IMR-90 (cell line): ENCODE results near the gene ARL2. TPM values are rescaled to one million over a fixed set of nuclear protein-coding genes. Genes with fewer than 3 reads are reported as not detected.

Experiments used
- ATAC-seq: fragments of 200-7000 bp; cut with Tn5 transposase; 2 replicates; pipeline ENCODE4 v1.9.1; 2020; ENCODE audit warnings: low read depth, mild to moderate bottlenecking, moderate library complexity
- BruUV-seq: library from RNA; stranded (reverse); fragments of 400-500 nt; replicated peaks from 2 replicates; lab custom pipeline; 2021; lab: Mats Ljungman, UMichigan
- CTCF ChIA-PET: fragments of 300-600 bp; formaldehyde crosslinking; extraction: SDS; loops from one replicate; lab custom pipeline; 2021; ENCODE audit warnings: antibody characterized with exemption; lab: Yijun Ruan, JAX
- POLR2A ChIA-PET: fragments of 300-600 bp; sonication (Branson Sonifier 250); formaldehyde crosslinking; loops from one replicate; lab custom pipeline; 2022; ENCODE audit warnings: antibody characterized with exemption; ENCODE audit not compliant: unreplicated experiment; lab: Charles Lee
- DNase-seq: peaks from one replicate; pipeline ENCODE4 v3.0.0; 2013
- H2AFZ ChIP-seq: replicated peaks from 2 replicates; pipeline ENCODE3; 2013; ENCODE audit warnings: low read length, mild to moderate bottlenecking; ENCODE audit not compliant: poor library complexity
- H2AK5ac ChIP-seq: 2 replicates; pipeline ENCODE4 v1.6.1; 2013; ENCODE audit warnings: low read depth, low read length, inconsistent platforms
- H2AK9ac ChIP-seq: replicated peaks from 2 replicates; pipeline ENCODE3; 2013; ENCODE audit warnings: mild to moderate bottlenecking, low read depth, low read length, moderate library complexity; ENCODE audit not compliant: poor library complexity
- H2BK120ac ChIP-seq: 2 replicates; pipeline ENCODE4 v1.6.1; 2013; ENCODE audit warnings: low read depth, low read length, inconsistent platforms
- H2BK15ac ChIP-seq: 3 replicates; pipeline ENCODE4 v1.6.1; 2013; ENCODE audit warnings: low read depth, low read length, inconsistent platforms
- H2BK20ac ChIP-seq: 2 replicates; pipeline ENCODE4 v1.6.1; 2013; ENCODE audit warnings: low read depth, mild to moderate bottlenecking, inconsistent platforms, low read length, moderate library complexity
- H2BK5ac ChIP-seq: 2 replicates; pipeline ENCODE4 v1.6.1; 2013; ENCODE audit warnings: mild to moderate bottlenecking, low read depth, low read length, inconsistent platforms; ENCODE audit not compliant: poor library complexity, severe bottlenecking
- H3K14ac ChIP-seq: replicated peaks from 2 replicates; pipeline ENCODE4 v1.6.1; 2013; ENCODE audit warnings: low read depth, low read length, inconsistent platforms
- H3K18ac ChIP-seq: 2 replicates; pipeline ENCODE4 v1.6.1; 2013; ENCODE audit warnings: low read depth, low read length, control low read depth
- H3K23ac ChIP-seq: 2 replicates; pipeline ENCODE4 v1.6.1; 2013; ENCODE audit warnings: low read depth, low read length, inconsistent platforms
- H3K27ac ChIP-seq: 2 replicates; pipeline ENCODE4 v1.5.1; 2013; ENCODE audit warnings: mild to moderate bottlenecking, control low read depth, low read length; ENCODE audit not compliant: insufficient read depth
- H3K27me3 ChIP-seq: 2 replicates; pipeline ENCODE4 v1.6.1; 2013; ENCODE audit warnings: low read length; ENCODE audit not compliant: control insufficient read depth, insufficient read depth
- H3K36me3 ChIP-seq: 2 replicates; pipeline ENCODE4 v1.6.1; 2013; ENCODE audit warnings: low read length, mixed read lengths; ENCODE audit not compliant: control insufficient read depth, insufficient read depth
- H3K4ac ChIP-seq: 2 replicates; pipeline ENCODE4 v1.6.1; 2013; ENCODE audit warnings: low read depth, low read length, inconsistent platforms
- H3K4me1 ChIP-seq: 2 replicates; pipeline ENCODE4 v1.6.1; 2013; ENCODE audit warnings: low read length, mixed read lengths; ENCODE audit not compliant: control insufficient read depth, insufficient read depth
- H3K4me2 ChIP-seq: 2 replicates; pipeline ENCODE4 v1.6.1; 2013; ENCODE audit warnings: low read depth, mild to moderate bottlenecking, control low read depth, low read length, moderate library complexity
- H3K4me3 ChIP-seq: 2 replicates; pipeline ENCODE4 v1.5.1; 2013; ENCODE audit warnings: low read depth, mild to moderate bottlenecking, control low read depth, low read length, moderate library complexity; ENCODE audit not compliant: insufficient read depth
- H3K56ac ChIP-seq: 2 replicates; pipeline ENCODE4 v1.6.1; 2013; ENCODE audit warnings: low read length, inconsistent platforms; ENCODE audit not compliant: insufficient read depth; ENCODE audit errors: extremely low read depth
- H3K79me1 ChIP-seq, 2 experiments: 2 replicates each; pipeline ENCODE4 v1.6.1; 2013; ENCODE audit warnings: low read length in 2 of 2, inconsistent platforms in 1 of 2, low read depth in 1 of 2
- H3K9ac ChIP-seq: 2 replicates; pipeline ENCODE4 v1.6.1; 2013; ENCODE audit warnings: low read depth, low read length, control low read depth
- H3K9me1 ChIP-seq: 2 replicates; pipeline ENCODE4 v1.6.1; 2013; ENCODE audit warnings: low read length, inconsistent platforms; ENCODE audit not compliant: insufficient read depth
- H3K9me3 ChIP-seq: 2 replicates; pipeline ENCODE4 v1.6.1; 2013; ENCODE audit warnings: low read length; ENCODE audit not compliant: control insufficient read depth, insufficient read depth
- H4K20me1 ChIP-seq: 2 replicates; pipeline ENCODE4 v1.6.1; 2013; ENCODE audit warnings: low read length, inconsistent platforms; ENCODE audit not compliant: insufficient read depth
- H4K5ac ChIP-seq: 2 replicates; pipeline ENCODE4 v1.6.1; 2013; ENCODE audit warnings: mild to moderate bottlenecking, low read depth, low read length, control low read depth
- H4K8ac ChIP-seq, 2 experiments: 2 replicates each; pipeline ENCODE4 v1.6.1; 2013; ENCODE audit warnings: low read depth in 2 of 2, low read length in 2 of 2, control low read depth in 1 of 2, inconsistent platforms in 1 of 2
- H4K91ac ChIP-seq: 2 replicates; pipeline ENCODE4 v1.6.1; 2013; ENCODE audit warnings: low read depth, low read length, inconsistent platforms; ENCODE audit not compliant: insufficient read depth
- CHD1 ChIP-seq: IDR thresholded peaks from 2 replicates; pipeline ENCODE4 v1.6.1; 2012; ENCODE audit warnings: low read depth, low read length, improper control_type of control experiment
- MAZ ChIP-seq: IDR thresholded peaks from 2 replicates; pipeline ENCODE4 v1.6.1; 2012; ENCODE audit warnings: low read depth, mild to moderate bottlenecking, low read length, improper control_type of control experiment, moderate library complexity, borderline replicate concordance
- MXI1 ChIP-seq: IDR thresholded peaks from 2 replicates; pipeline ENCODE4 v1.6.1; 2012; ENCODE audit warnings: low read depth, mild to moderate bottlenecking, low read length, moderate library complexity, borderline replicate concordance
- NFE2L2 ChIP-seq: fragments of 150-350 bp; IDR thresholded peaks from 2 replicates; pipeline ENCODE4 v1.6.1; 2016; ENCODE audit warnings: low read depth, mild to moderate bottlenecking, low read length
- RAD21 ChIP-seq: IDR thresholded peaks from 2 replicates; pipeline ENCODE4 v1.6.1; 2012; ENCODE audit warnings: low read length, improper control_type of control experiment
- WGBS, 2 experiments: methylation state at CpG; one replicate each; pipeline versions ENCODE4 v1.1.5 to v1.1.7; 2013; ENCODE audit warnings: missing lambda C conversion rate in 2 of 2; ENCODE audit not compliant: insufficient read length in 1 of 2; ENCODE audit errors: extremely low coverage in 2 of 2; 5-methylcytosine and 5-hydroxymethylcytosine counted together
- dilution Hi-C: fragments of 300-500 bp; cut with HindIII; formaldehyde crosslinking; loops from one replicate; pipeline ENCODE4 v1.14.3; 2018; ENCODE audit warnings: low sequenced_read_pairs; ENCODE audit not compliant: unreplicated experiment
- in situ Hi-C: fragments of 300-500 bp; cut with MboI; formaldehyde crosslinking; loops from 3 replicates; pipeline ENCODE4 v1.14.3; 2019; ENCODE audit warnings: low sequenced_read_pairs, inconsistent platforms, mixed read lengths
- intact Hi-C: fragments of 100-400 bp; cut with micrococcal nuclease; formaldehyde crosslinking; loops from 2 replicates; pipeline ENCODE4 v1.10.0; 2022
- polyA plus RNA-seq, 3 experiments: library from polyadenylated mRNA; depleted of rRNA; stranded (reverse); fragments of >200 nt; gene quantifications; 2 replicates each; pipeline ENCODE4 v1.2.3, GENCODE V29; 2012; ENCODE audit warnings: low replicate concordance in 1 of 3
- total RNA-seq: library from RNA; depleted of rRNA; stranded (reverse); fragments of >200 nt; gene quantifications from 2 replicates; pipeline ENCODE4 v1.2.3, GENCODE V29; 2012
- TF ChIP-seq, protein P1 (sequence below): fragments of 150-350 bp; IDR thresholded peaks from 2 replicates; pipeline ENCODE4 v1.6.1; 2016; ENCODE audit warnings: low read depth, mild to moderate bottlenecking, low read length, moderate library complexity, borderline replicate concordance
- TF ChIP-seq, protein P2 (sequence below): fragments of 150-350 bp; IDR thresholded peaks from 2 replicates; pipeline ENCODE4 v1.6.1; 2017; ENCODE audit warnings: mild to moderate bottlenecking, antibody characterized with exemption, low read length, low read depth
- TF ChIP-seq, protein P3 (sequence below): conservative IDR thresholded peaks from 2 replicates; pipeline ENCODE4 v1.5.1; 2012; ENCODE audit warnings: mild to moderate bottlenecking, low read depth, low read length, improper control_type of control experiment

The ARL2 gene
- total and polyA plus RNA-seq, 2 of the 4 experiments (the other 2 are of a cell fraction), result 48.9 to 152 TPM

DNA sequence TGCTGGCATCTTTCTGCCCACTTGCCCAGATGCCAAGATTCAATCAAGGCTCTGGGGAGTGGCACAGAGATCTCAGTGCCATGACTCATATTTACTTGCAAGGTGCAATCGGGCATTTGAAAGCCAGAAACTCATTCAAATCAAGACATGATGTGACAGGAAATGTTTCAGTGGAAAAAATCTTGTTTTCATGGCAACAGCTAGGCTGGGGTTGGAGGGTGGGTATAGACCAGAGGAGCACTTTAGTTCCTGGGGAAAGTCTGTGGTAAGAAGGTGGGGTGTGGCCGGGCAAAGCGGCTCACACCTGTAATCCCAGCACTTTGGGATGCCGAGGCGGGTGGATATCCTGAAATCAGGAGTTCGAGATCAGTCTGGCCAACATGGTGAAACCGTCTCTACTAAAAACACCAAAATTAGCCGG, 43.2 kb upstream of the ARL2 start:
- H3K9me1 ChIP-seq, result no peaks in the 10 kb centered on the region; the same call in 1 of the 2 replicates
- 0 out of 2 replicates have a peak, but pooled peaks cover 1% of the 10 kb centered on the region for H3K4me1 ChIP-seq
- POLR2A ChIA-PET, result no interaction called here
- no peak overlapping the region for H4K5ac ChIP-seq
- H2AK5ac ChIP-seq, result no peak overlapping the region
- no peak overlapping the region for H2BK20ac ChIP-seq
- no peak overlapping the region for H2BK5ac ChIP-seq
- no peak overlapping the region for H3K23ac ChIP-seq
- no peak overlapping the region for H4K91ac ChIP-seq
- no peak overlapping the region for H2AK9ac ChIP-seq
- no TSS peak for BruUV-seq
- in situ Hi-C loops (no loop called here), intact Hi-C loops (no loop called here), dilution Hi-C loops (no loop called here)
- no peak for ATAC-seq
- no peak overlapping the region for H3K14ac ChIP-seq
- H4K8ac ChIP-seq, result no peak overlapping the region
- no peak overlapping the region for H3K4ac ChIP-seq
- 92% methylated on average over 8 of the region's 8 CpGs; no CpG with 5 or more reads in 1 of the 2 experiments for WGBS, 2 experiments
- H3K4me2 ChIP-seq, result no peak overlapping the region
- no peak overlapping the region for H3K56ac ChIP-seq
- TF ChIP-seq MXI1 (no peak), NFE2L2 (no peak), CHD1 (no peak), RAD21 (no peak), MAZ (no peak)
- TF ChIP-seq, protein P1, sequence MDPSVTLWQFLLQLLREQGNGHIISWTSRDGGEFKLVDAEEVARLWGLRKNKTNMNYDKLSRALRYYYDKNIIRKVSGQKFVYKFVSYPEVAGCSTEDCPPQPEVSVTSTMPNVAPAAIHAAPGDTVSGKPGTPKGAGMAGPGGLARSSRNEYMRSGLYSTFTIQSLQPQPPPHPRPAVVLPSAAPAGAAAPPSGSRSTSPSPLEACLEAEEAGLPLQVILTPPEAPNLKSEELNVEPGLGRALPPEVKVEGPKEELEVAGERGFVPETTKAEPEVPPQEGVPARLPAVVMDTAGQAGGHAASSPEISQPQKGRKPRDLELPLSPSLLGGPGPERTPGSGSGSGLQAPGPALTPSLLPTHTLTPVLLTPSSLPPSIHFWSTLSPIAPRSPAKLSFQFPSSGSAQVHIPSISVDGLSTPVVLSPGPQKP, result no peak
- TF ChIP-seq, protein P2, sequence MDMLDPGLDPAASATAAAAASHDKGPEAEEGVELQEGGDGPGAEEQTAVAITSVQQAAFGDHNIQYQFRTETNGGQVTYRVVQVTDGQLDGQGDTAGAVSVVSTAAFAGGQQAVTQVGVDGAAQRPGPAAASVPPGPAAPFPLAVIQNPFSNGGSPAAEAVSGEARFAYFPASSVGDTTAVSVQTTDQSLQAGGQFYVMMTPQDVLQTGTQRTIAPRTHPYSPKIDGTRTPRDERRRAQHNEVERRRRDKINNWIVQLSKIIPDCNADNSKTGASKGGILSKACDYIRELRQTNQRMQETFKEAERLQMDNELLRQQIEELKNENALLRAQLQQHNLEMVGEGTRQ, result no peak
- TF ChIP-seq, protein P3, sequence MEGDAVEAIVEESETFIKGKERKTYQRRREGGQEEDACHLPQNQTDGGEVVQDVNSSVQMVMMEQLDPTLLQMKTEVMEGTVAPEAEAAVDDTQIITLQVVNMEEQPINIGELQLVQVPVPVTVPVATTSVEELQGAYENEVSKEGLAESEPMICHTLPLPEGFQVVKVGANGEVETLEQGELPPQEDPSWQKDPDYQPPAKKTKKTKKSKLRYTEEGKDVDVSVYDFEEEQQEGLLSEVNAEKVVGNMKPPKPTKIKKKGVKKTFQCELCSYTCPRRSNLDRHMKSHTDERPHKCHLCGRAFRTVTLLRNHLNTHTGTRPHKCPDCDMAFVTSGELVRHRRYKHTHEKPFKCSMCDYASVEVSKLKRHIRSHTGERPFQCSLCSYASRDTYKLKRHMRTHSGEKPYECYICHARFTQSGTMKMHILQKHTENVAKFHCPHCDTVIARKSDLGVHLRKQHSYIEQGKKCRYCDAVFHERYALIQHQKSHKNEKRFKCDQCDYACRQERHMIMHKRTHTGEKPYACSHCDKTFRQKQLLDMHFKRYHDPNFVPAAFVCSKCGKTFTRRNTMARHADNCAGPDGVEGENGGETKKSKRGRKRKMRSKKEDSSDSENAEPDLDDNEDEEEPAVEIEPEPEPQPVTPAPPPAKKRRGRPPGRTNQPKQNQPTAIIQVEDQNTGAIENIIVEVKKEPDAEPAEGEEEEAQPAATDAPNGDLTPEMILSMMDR, result no peak
- H3K79me1 ChIP-seq, result no peaks in the 10 kb centered on the region
- no peak overlapping the region for H3K9ac ChIP-seq
- CTCF ChIA-PET, result no interaction called here
- no peak overlapping the region for H2BK120ac ChIP-seq
- no peak overlapping the region for H3K18ac ChIP-seq
- no peaks in the 10 kb centered on the region for H3K36me3 ChIP-seq
- H3K27me3 ChIP-seq, result peaks cover 2% of the 10 kb centered on the region; the same call in 1 of the 2 replicates
- no peak for DNase-seq
- no peak overlapping the region for H3K4me3 ChIP-seq
- H3K27ac ChIP-seq, result no peak overlapping the region
- no peak overlapping the region for H2BK15ac ChIP-seq
- H2AFZ ChIP-seq, result no peak overlapping the region
- no peaks in the 10 kb centered on the region for H3K9me3 ChIP-seq
- no peaks in the 10 kb centered on the region for H4K20me1 ChIP-seq
